HG03354 (cell line): ENCODE data around the gene GBP5.

ENCODE experiments used
- ATAC-seq: cut with Tn5 transposase; IDR thresholded peaks from one replicate; pipeline ENCODE4 v1.9.1; 2021; ENCODE audit warnings: mild to moderate bottlenecking; ENCODE audit not compliant: unreplicated experiment, poor library complexity, severe bottlenecking

Gene GBP5

GRCh38 chr1:89243046-89243445 lies 29.6 kb downstream of the GBP5 start:
- ATAC-seq, result no peak
